NCI-H1694 (cell line): Measurements from ENCODE around the gene C10orf90.

Experiments used
- DNase-seq: peaks from one replicate; lab custom pipeline; 2025; lab: John Stamatoyannopoulos, UW

The C10orf90 gene

DNA sequence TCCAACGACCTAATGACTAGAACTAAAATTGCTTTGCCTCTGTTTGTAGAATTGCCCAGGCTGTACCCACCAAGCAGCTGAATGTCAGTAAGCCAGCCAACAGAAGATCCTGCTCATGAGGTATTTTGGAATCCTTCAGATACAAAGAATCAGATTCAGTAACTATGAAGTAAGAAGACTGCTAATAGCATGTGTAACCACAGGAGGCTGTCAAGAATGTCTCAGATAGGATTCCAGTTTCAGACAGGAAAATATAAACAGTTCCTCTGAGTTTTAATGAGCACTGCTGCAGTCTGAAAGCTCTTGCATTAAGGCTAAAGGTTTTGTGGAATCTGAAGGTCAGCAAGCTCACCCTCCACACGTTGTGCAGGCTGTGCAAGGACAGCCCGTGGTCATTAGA, 169.6 kb downstream of the C10orf90 start:
- DNase-seq = no peak

- DNase-seq = no peak
Observed at GRCh38 chr10:126500185-126500584, 170.3 kb downstream of the C10orf90 start.

- no peak for DNase-seq
Observed at GRCh38 chr10:126499744-126500143, 170.7 kb downstream of the C10orf90 start.

GRCh38 chr10:126497672-126498071, 172.8 kb downstream of the C10orf90 start:
- no peak for DNase-seq

DNA sequence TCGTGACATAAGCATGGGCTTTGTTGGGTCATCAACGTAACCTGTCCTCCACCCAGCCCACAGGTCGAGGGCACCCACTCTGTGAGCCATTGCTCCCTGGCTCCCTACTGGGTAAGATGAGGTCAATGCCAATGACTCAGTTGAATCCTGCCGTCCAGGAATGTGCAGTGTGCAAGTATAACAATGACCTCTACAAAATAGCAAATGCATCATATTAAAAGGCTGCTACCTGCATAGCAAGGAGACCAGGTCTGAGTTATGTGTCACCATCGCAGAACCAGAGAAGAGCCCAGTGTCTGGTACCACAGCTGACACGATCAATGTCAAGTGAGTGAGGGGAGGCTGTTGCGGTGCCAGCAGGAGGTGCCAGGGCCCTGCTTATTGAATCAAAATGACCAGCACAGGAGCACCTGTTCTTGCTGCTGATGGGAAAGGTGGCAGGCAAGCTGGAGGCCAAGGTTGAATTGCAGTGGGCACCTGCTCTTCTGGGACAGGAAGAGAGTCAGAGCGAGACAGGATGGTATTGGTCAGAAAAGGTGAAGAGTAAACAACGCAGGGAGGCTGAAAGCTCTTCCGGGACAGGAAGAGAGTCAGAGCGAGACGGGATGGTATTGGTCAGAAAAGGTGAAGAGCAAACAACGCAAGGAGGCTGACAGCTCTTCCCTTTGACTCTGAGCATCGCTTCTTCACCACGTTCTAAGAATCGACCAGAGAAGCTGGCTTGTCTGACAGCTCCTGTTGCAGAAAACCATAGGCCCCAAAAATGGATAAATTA, 173.5 kb downstream of the C10orf90 start:
- no peak for DNase-seq

- DNase-seq = no peak
Observed at GRCh38 chr10:126491476-126491875, 179.0 kb downstream of the C10orf90 start.

DNA sequence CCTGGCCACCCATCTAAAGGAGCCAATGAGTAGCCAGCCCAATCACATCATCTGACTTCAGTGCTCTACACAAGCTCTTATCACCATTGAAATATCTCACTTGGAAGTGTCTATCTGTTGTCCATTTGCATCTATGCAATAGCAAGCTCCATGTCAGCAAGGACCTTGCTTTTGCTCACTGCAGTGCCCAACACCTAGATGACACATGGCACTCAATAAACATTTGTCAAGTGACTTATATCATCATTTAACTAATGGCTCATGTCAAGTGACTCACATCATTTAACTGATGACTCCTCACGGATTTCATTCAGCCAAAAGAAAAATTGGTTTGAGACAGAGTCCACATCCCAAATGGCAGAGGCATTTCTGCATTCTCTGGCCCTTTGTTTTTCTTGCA, 189.3 kb downstream of the C10orf90 start:
- DNase-seq = no peak

DNA sequence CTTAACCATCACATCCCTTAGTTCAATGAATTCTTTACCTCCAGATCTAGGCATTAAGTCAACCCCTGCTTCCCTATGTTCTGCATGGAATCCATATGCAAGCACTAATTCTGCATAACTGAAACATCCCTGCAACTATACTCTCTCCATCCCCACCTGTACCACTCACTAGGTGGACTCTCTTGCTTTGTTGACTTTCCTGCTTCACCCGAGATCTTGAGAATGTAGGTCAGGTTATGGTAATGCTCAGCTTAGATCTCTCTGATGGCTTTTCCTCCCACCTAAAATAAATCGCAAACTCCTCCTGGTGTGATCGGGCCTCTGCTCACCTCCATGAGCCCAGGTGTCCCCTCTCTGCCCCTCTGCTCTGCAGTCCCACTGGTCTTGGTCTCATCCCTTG, 189.8 kb downstream of the C10orf90 start:
- no peak for DNase-seq

DNA sequence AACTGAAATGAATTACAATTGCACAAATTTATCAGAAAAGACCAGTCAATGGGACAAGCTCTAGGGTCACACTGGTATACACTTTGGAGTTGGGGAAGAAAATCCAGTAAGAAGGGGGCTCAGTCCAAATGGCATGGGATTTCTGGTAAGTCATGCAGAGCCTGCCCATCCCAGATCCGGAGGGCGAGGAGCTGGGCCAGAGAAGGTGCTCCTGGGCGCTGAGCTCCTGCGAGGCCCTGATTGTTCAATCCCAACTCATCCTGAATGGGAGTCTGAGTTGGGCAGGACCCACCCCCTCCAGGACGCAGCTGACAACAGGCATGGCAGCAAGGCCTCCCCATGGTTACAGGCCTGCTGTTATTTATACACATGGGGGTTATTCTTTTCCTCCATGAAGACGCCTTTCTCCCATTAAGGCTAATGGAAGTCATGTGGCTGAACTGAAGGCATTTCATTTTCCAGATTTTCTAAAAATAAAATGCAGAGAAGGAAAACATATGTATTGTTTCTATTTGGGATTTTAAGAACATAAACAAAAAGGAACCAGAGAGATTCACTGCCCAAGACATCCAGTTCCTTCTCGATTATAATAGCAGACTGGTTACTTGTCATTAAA, 191.1 kb downstream of the C10orf90 start:
- no peak for DNase-seq

GRCh38 chr10:126478546-126478945, 191.9 kb downstream of the C10orf90 start:
- no peak for DNase-seq

GRCh38 chr10:126476246-126476645, 194.2 kb downstream of the C10orf90 start:
- no peak for DNase-seq

- no peak for DNase-seq
Observed at GRCh38 chr10:126475074-126475691, 195.3 kb downstream of the C10orf90 start.

DNA sequence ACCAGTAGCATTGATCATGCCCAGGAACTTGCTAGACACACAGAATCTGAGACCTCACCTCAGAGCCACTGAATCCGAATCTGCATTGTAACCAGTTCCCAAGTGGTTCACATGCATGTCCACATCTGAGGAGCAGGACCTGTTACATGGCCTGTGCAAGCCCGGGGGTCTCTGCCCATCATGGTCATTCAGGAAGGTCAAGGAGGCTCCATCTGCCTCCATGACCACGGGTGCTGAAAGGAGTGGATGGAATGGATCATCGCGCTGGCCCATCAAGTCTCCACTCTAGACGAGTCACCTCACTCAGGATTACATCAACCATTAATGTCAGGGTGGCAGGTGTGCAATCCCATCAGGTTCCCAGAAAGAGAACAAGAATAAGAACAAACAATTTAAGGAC, 196.5 kb downstream of the C10orf90 start:
- no peak for DNase-seq

- no peak for DNase-seq
Observed at GRCh38 chr10:126470991-126471390, 199.5 kb downstream of the C10orf90 start.

- DNase-seq = no peak
Observed at GRCh38 chr10:126469692-126470091, 200.8 kb downstream of the C10orf90 start.

- no peak for DNase-seq
Observed at GRCh38 chr10:126468876-126469643, 201.4 kb downstream of the C10orf90 start.

- DNase-seq = no peak
Observed at GRCh38 chr10:126468467-126468866, 202.0 kb downstream of the C10orf90 start.

DNA sequence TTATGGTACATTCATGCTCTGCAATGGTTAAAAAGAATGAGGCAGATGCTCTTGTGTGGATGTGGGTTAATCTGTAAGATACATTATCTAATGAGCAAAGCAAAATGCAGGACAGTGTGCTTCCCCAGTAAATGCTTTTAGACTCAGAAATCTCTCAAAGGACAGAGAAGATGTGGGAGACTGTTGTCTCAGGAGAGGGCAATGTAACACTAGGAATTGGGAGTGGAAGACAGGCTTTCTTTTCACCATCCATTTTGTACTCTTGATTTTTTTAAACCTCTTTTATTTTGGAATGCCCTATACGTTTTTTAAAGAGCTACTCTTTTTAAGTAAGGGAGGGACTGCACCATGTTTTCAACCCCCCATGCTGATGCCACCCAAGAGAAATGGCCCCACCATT, 204.7 kb downstream of the C10orf90 start:
- DNase-seq = no peak

DNA sequence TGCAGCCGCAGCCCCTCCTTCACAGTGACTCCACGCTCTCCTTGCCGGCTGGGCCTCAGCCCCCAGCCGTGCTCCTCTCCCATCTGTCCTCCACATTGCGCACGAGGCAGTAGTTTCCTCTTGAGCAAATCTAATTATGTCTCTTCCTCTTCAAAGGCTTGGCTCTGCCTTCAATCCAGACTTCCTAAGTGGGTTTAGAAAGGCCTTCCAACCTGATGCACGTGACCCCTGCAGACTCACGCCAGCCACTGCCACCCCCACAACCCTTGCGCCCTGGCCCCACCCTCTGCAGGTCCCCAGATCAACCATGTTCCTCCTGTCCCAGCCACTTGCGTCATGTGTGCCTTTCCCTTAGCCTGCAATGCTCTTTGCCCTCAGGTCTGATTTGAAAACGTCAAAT, 207.2 kb downstream of the C10orf90 start:
- no peak for DNase-seq

GRCh38 chr10:126461289-126461940, 209.1 kb downstream of the C10orf90 start:
- no peak for DNase-seq

DNA sequence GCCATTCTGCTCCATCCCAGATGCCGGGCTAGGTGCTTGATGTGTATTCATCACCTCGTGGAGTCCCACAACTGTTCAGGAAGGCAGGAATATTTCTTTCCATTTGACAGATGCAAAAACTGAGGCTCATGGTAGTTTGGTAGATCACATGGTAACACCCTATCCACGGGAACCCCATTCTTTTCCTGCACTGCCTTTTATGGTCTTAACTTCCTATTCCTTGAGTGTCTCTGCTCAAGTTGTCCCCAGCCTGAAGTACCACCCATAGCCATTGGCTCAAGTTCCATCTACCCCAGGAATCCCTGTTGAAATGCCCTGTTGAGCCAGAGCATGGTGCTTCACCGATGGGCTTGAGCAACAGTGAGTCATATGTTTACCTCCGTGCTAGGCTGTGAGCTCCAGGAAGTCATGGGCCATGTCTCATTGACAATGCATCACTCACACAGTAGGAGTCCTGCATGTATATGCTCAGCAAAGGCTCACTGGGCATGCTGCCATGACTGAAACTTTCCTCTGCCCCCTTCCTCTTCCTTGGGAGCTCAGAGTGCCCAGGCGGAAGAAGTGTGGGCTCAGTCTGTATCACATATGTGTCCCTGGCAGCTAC, 210.5 kb downstream of the C10orf90 start:
- no peak for DNase-seq
